ENCODE results near the gene MFRP.

MFRP gene

DNA sequence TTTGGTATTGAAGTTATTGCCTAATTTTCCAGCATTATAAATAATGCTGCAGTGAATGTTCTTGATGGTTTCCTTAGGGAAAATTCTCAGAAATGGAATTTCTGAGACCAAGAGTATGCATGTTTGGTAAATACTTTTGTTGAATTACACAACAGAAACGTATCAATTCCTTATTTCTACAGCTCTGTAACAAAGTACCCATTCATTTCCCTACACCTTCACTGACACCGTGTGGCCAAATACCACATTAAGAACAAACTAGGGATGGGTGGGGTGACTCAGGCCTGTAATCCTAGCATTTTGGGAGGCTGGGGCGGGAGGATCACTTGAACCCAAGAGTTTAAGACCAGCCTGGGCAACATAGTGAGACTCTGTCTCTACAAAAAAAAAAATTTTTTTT is 51.3 kb downstream of the MFRP start:
- no peak overlapping the region for H3K4me3 ChIP-seq (ENCODE audit: low read length)
- TF ChIP-seq, protein P1, sequence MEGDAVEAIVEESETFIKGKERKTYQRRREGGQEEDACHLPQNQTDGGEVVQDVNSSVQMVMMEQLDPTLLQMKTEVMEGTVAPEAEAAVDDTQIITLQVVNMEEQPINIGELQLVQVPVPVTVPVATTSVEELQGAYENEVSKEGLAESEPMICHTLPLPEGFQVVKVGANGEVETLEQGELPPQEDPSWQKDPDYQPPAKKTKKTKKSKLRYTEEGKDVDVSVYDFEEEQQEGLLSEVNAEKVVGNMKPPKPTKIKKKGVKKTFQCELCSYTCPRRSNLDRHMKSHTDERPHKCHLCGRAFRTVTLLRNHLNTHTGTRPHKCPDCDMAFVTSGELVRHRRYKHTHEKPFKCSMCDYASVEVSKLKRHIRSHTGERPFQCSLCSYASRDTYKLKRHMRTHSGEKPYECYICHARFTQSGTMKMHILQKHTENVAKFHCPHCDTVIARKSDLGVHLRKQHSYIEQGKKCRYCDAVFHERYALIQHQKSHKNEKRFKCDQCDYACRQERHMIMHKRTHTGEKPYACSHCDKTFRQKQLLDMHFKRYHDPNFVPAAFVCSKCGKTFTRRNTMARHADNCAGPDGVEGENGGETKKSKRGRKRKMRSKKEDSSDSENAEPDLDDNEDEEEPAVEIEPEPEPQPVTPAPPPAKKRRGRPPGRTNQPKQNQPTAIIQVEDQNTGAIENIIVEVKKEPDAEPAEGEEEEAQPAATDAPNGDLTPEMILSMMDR (conservative IDR thresholded peaks at IDR 0.05; ENCODE audit: low read length) = peak; percentile 21; the same call in 1 of the 2 replicates
- peak; percentile 64 for DNase-seq (ENCODE audit: low read depth)

DNA sequence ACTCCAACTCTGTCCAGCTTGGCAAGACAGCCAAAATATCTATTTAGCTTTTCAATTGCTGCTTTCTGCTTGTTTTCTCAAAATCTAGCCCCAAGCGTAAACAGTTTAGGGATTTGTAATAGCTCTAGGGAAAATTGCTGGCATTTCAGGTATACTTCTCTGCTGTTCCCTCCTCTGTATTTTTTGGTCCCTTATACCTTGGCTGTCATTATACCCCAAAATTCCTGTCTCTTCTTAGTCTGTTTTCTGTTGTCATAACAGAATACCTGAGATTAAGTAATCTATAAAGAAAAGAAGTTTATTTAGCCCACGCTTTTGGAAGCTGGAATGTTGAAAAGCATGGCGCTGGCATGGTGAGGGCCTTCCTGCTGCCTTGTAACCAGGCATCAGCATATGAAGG is 53.0 kb downstream of the MFRP start:
- no peak for DNase-seq (ENCODE audit: low read depth)
- H3K4me3 ChIP-seq (ENCODE audit: low read length) = no peak overlapping the region
- TF ChIP-seq, protein P1 (conservative IDR thresholded peaks at IDR 0.05; ENCODE audit: low read length) = no peak

DNA sequence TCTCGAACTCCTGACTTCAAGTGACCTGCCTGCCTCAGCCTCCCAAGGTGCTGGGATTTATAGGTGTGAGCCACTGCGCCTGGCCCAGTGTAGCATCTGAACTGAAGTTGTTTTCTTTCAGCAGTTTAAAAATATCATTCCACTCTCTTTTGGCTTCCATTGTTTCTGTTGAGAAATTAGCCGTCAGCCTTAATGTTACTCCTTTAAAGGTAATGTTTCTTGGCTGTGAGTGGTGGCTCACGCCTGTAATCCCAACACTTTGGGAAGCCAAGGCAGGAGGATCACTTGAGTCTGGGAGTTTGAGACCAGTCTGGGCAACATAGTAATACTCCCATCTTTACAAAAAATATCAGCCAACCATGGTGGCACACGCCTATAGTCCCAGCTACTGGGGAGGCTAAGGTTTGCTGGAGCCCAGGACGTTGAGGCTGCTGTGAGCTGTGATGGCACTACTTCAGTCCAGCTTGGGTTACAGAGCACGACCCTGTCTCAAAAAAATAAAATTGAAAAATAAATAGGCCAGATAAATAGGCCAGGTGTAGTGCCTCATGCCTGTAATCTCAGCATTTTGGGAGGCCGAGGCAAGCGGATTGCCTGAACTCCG is 55.5 kb downstream of the MFRP start:
- no peak for DNase-seq (ENCODE audit: low read depth)
- TF ChIP-seq, protein P1 (conservative IDR thresholded peaks at IDR 0.05; ENCODE audit: low read length) = no peak
- no peak overlapping the region for H3K4me3 ChIP-seq (ENCODE audit: low read length)
